Fibroblast of the aortic adventitia (primary cell): ENCODE measurements around the gene HS3ST4. TPM values are rescaled to one million over a fixed set of nuclear protein-coding genes. Genes with fewer than 3 reads are reported as not detected.

Source experiments
- DNase-seq: peaks from one replicate; pipeline ENCODE4 v3.0.0-alpha.2; 2010; ENCODE audit warnings: low read depth
- H3K4me3 ChIP-seq: 2 replicates; pipeline ENCODE4 v1.5.1; 2011; ENCODE audit warnings: low read depth, mild to moderate bottlenecking, control low read depth, low read length, moderate library complexity
- CTCF ChIP-seq: IDR thresholded peaks from 2 replicates; pipeline ENCODE4 v1.5.1; 2011; ENCODE audit warnings: mild to moderate bottlenecking, low read length, control low read depth, inconsistent platforms; ENCODE audit not compliant: insufficient read depth
- total RNA-seq: library from RNA; depleted of rRNA; stranded (reverse); fragments of >200 nt; gene quantifications from 2 replicates; pipeline ENCODE4 v1.2.3, GENCODE V29; 2012; ENCODE audit warnings: low replicate concordance

The HS3ST4 gene
- total RNA-seq, 1 donor = not detected

- DNase-seq = no peak
- no peak for TF ChIP-seq CTCF
- no peak overlapping the region for H3K4me3 ChIP-seq
Measured at GRCh38 chr16:25988084-25988483, 296.3 kb downstream of the HS3ST4 start.

- TF ChIP-seq CTCF = no peak
- no peak overlapping the region for H3K4me3 ChIP-seq
- DNase-seq = no peak
Measured at GRCh38 chr16:25988882-25989281, 297.1 kb downstream of the HS3ST4 start.

- no peak for DNase-seq
- no peak for TF ChIP-seq CTCF
- H3K4me3 ChIP-seq = no peak overlapping the region
Measured at GRCh38 chr16:25996052-25996451, 304.3 kb downstream of the HS3ST4 start.

- TF ChIP-seq CTCF = no peak
- no peak overlapping the region for H3K4me3 ChIP-seq
- DNase-seq = no peak
Measured at GRCh38 chr16:26005336-26005735, 313.6 kb downstream of the HS3ST4 start.

- TF ChIP-seq CTCF = no peak
- H3K4me3 ChIP-seq = no peak overlapping the region
- no peak for DNase-seq
Measured at GRCh38 chr16:26012376-26012775, 320.6 kb downstream of the HS3ST4 start.

GRCh38 chr16:26015776-26016175 lies 324.0 kb downstream of the HS3ST4 start:
- no peak for DNase-seq
- H3K4me3 ChIP-seq = no peak overlapping the region
- no peak for TF ChIP-seq CTCF

- no peak for TF ChIP-seq CTCF
- no peak overlapping the region for H3K4me3 ChIP-seq
- DNase-seq = no peak
Measured at GRCh38 chr16:26016989-26017388, 325.2 kb downstream of the HS3ST4 start.
